Embryonic facial prominence (tissue), 1 donor: ENCODE data around the gene ADGRG2.

Experiments
- DNase-seq: peaks from one replicate; pipeline ENCODE4 v3.0.0-alpha.2; 2016; ENCODE audit errors: extremely low spot score

The ADGRG2 gene

DNA sequence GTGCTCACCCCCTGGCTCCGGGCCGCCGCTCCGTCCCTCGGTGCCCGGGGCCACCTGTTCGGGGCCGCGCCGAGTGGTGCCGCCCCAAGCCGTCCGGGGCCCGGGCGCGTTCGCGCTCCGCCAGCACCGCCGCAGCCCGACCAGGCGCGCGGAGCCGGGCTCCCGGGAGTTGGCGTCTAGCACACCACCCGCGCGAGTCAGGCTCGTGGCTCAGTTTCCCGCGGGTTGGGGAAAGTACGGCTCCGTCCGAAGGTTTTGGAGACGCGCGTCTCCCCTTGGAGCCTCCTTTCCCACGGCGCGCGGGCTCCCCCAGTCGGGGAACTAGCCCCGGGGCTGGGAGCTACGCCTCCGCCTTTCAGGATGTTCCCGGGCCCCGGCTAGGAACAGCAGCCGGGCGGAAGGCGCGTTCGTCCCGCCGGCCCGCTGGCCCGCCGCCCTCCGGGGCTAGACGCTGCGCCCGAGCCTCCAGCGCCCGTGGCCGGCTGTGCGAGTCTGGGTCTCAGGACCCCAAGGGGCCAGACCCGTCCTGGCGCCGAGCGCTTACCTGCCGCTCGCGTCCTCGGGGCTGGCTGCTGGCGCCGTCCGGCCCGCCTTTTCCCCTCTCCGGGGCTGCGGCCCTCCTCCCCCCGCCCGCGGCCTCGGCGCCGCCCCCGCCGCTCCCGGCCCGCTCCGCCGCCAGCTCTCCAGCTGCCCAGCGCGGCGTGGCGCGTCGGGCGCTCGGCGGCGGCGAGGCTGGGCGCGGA is at the start of gene ADGRG2:
TSS of gene ADGRG2 (minus strand) at position 571 of the 743 bp plus-strand sequence. CDS start 53,634 bp downstream, outside the sequence.
- no peak for DNase-seq

- DNase-seq = no peak
These were observed 46.3 kb upstream of the ADGRG2 start for GRCh38 chrX:19168609-19169008.

- DNase-seq = no peak
These were observed 40.6 kb upstream of the ADGRG2 start for GRCh38 chrX:19162851-19163250.

DNA sequence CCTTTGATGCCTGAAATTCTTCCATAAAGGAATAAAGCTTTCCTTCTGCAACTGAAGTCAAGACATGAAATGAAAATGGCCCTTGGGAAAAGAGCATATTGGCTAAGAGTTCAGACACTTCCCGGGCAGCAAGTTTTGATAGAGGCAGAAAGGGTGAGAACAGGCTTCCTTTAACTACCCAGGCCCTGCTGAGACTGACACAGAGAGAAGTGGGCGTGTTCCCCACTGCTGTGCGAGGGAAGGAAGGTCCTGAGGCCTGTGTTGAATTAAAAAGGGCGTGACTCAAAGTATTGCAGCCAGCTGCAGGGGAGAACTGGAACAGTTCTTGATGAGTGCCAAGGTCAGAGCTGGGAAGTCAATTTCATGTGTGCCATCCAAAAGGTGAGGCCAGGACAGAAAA is 33.9 kb upstream of the ADGRG2 start:
- no peak for DNase-seq

- no peak for DNase-seq
These were observed 30.5 kb upstream of the ADGRG2 start for GRCh38 chrX:19152762-19153161.

GRCh38 chrX:19137067-19137466 is 14.8 kb upstream of the ADGRG2 start:
- no peak for DNase-seq

DNA sequence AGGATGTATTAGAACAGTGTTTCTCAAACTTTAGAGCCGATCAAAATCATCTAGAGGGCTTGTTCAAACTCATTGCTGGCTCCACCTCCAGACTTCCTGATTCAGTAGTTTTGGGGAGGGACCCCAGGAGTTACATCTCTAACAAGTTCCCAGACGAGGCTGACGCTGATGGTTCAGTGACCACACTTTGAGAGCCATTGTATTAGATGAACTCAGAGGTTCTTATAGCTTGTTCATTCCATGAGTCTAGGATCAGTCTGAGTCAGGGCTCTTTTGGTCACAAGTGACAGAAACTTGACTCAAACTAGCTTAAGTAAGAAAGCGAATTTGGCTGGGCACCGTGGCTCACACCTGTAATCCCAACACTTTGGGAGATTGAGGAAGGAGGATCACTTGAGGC is 11.5 kb upstream of the ADGRG2 start:
- no peak for DNase-seq

DNA sequence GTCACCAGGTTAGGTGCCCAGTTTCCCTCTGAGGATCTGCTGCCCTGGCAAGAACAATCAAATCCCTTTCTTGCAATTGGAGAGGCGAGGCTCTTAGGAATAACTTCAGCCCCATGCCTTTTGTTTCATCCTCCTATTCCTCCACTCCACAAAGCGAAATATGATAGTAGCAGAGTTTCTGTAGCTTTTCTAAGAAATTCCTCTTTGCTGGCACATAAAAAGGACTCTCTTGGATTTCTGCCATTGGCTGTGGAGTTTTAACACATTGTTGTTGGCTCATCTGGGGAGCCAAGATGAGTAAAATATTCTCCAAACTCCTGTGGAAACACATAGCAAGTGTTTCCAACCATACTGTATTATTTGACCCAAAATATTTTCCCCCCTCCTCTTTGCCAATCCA is 11.0 kb upstream of the ADGRG2 start:
- no peak for DNase-seq

GRCh38 chrX:19130628-19131027 is 8.4 kb upstream of the ADGRG2 start:
- DNase-seq = no peak

DNA sequence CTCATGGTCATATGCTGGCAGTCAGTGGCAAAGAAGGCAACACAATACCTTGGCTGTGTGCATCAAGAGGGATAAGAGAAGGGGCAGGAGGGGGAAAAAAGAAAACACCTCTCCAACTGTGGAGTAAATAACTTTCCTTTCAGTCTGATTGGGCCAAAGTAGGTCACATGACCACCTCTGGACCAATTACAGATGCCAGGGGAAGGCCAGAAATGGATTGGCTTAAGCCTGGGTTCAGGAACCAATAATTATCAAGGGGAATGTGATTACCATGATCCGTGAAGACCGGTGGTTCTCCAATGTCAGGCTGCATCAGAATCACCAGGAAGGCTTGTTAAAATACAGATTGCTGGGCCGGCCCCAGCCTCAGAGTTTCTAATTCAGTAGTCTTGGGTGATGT is 7.4 kb upstream of the ADGRG2 start:
- no peak for DNase-seq

DNA sequence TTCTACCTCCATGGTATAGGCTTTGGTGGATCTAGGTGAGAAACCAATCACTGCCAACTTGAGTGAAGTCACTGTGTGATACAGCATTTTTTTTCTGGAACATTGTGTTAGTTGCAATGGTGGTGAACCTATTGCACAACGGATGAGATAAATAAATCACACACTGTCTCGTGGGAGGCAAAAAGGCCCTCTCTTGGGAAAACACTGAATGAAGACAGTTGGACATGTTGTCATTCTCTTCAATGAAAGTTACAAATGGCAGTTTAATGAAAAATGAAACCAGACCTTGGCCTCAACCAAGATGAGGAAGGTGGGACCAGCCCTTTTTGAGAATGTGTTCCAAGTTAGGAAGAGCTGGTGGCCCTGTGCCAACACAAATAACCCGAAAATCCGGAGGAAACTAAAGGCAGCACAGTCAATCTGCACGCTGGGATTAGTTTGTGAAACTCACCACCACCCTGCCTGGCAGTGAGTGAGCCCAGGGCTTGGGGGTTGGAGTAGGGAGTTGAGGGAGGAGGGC is 5.4 kb upstream of the ADGRG2 start:
- no peak for DNase-seq

GRCh38 chrX:19122641-19123009 is 357 bp upstream of the ADGRG2 start:
- no peak for DNase-seq

DNA sequence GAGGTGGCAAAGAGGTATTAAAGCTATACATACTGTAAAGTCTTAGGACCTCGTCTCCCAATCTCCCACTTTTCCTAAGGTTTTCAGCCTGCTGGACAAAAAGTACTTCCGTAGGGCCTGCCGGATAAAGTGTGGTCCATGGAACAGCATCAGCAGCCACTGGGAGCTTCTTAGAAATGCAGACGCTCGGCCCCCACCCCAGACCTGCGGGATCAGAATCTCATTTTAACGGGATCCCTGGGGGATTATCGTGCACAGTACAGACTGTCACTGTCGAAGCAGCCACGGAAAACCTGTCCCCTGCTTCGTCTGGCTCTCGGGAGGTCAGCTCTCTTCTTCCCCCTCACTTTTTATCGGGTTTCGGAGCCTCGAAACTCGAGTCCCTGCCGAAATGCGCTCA is 802 bp downstream of the ADGRG2 start:
- no peak for DNase-seq

DNA sequence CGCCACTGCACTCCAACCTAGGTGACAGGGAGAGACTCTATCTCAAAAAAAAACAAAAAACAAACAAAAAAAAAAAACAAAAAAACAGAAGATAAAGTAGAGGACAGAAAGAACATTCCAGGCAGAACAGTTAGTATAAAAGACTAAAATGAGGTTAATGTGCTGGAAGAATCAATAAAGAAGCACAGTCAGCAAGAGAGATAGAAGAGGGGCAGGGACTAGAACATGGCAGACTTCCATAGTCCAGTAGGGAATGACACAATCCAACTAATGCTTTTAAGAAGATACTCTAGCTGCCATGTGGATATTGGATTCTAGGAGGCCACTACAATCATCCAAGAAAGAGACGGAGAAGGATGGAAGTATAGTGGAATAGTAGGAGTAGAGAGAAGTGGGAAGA is 11.6 kb downstream of the ADGRG2 start:
- DNase-seq = no peak

- no peak for DNase-seq
These were observed 15.2 kb downstream of the ADGRG2 start for GRCh38 chrX:19107035-19107434.

GRCh38 chrX:19100586-19100985 is 21.7 kb downstream of the ADGRG2 start:
- no peak for DNase-seq

- DNase-seq = no peak
These were observed 24.6 kb downstream of the ADGRG2 start for GRCh38 chrX:19097553-19098283.

- no peak for DNase-seq
These were observed 25.7 kb downstream of the ADGRG2 start for GRCh38 chrX:19096586-19096985.

- DNase-seq = no peak
These were observed 27.6 kb downstream of the ADGRG2 start for GRCh38 chrX:19094654-19095053.

GRCh38 chrX:19091596-19091995 is 30.7 kb downstream of the ADGRG2 start:
- DNase-seq = no peak

DNA sequence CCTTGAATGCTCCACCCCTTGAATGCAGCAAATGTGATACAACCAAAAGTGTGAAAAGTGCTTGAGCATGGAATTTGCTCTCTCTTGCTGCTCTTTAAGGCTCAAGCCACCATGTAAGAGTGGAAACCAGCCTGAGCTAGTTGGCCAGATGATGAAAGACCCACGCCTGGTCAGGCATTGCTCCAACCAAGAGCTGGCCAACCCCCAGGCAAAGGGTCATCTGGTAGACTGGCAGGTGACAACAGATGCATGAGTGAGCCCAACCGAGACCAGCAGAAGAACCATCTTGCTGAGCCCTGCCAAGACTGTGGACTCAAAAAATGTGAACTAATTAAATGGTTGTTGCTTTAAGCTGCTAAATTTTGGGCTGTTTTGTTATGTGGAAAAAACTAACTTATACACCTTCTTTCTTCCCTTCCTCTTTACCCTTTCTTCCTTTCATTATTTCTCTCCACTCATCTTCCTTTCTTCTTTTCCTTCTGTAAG is 32.7 kb downstream of the ADGRG2 start:
- no peak for DNase-seq

DNA sequence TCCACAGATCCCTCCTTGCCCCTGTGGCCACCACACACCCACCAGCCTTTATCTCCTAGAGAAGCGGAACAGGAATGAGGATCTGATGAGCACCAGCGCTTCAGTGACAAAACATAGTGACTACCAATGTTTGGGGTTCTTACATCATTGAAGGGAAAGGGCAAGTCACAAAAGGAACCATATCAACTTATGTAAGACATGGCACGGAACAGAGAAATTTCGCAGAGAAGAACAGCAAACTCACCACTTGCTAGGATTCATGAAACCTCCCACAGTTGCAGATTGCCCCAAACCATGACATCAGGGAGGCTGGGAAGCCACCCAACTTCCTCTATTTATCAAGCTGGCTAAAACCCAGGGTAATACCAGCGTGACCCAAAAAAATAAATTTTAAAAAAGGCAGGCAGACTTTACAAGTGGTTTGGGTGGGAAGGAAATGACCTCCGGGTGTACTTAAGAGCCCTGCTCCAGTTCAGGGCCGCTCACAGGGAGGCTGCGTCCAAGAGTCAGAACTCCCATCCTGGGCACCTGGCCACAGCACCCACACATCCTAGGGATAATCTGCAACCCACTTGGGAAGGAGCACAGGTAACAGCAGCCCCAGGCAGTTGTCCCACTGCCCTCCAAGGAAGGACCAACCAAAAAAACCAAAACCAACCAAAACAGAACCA is 36.0 kb downstream of the ADGRG2 start:
- no peak for DNase-seq
